Activated naive CD4-positive, alpha-beta T cell treated with anti-CD3 and anti-CD28 coated beads, Interleukin-2, amount 50 U/mL, for 16 hours (primary cell): ENCODE measurements around the gene YTHDF2.
"Not testable (repeated sequence)": the region's sequence is repeated elsewhere in the genome, so short reads cannot be mapped to it uniquely, and the experiment has no call there.

Experiments
- DNase-seq: peaks from one replicate; pipeline ENCODE4 v3.0.0-alpha.2; 2020

YTHDF2 gene

GRCh38 chr1:28761189-28761588 is 24.4 kb downstream of the YTHDF2 start:
- DNase-seq = no peak

- DNase-seq = no peak
These were observed 29.9 kb downstream of the YTHDF2 start for GRCh38 chr1:28766532-28767183.

- no peak for DNase-seq
These were observed 33.9 kb downstream of the YTHDF2 start for GRCh38 chr1:28770601-28771165.

GRCh38 chr1:28771921-28772320 is 35.2 kb downstream of the YTHDF2 start:
- DNase-seq = not testable (repeated sequence)

GRCh38 chr1:28773105-28773504 is 36.4 kb downstream of the YTHDF2 start:
- no peak for DNase-seq

GRCh38 chr1:28775121-28775942 is 38.6 kb downstream of the YTHDF2 start:
- peak; percentile 51 for DNase-seq

GRCh38 chr1:28776341-28776740 is 39.6 kb downstream of the YTHDF2 start:
- no peak for DNase-seq

GRCh38 chr1:28778021-28778420 is 41.3 kb downstream of the YTHDF2 start:
- DNase-seq = no peak

- DNase-seq = no peak
These were observed 43.1 kb downstream of the YTHDF2 start for GRCh38 chr1:28779751-28780408.

GRCh38 chr1:28781305-28781704 is 44.6 kb downstream of the YTHDF2 start:
- no peak for DNase-seq

- no peak for DNase-seq
These were observed 45.3 kb downstream of the YTHDF2 start for GRCh38 chr1:28782011-28782410.

GRCh38 chr1:28783363-28783762 is 46.6 kb downstream of the YTHDF2 start:
- DNase-seq = no peak

- DNase-seq = no peak
These were observed 52.7 kb downstream of the YTHDF2 start for GRCh38 chr1:28789412-28789811.

GRCh38 chr1:28789816-28790215 is 53.1 kb downstream of the YTHDF2 start:
- DNase-seq = no peak

- no peak for DNase-seq
These were observed 53.8 kb downstream of the YTHDF2 start for GRCh38 chr1:28790377-28791035.

- DNase-seq = not testable (repeated sequence)
These were observed 55.2 kb downstream of the YTHDF2 start for GRCh38 chr1:28791929-28792328.

- DNase-seq = no peak
These were observed 55.9 kb downstream of the YTHDF2 start for GRCh38 chr1:28792644-28793121.

- DNase-seq = not testable (repeated sequence)
These were observed 57.8 kb downstream of the YTHDF2 start for GRCh38 chr1:28794582-28794981.

- DNase-seq = no peak
These were observed 59.8 kb downstream of the YTHDF2 start for GRCh38 chr1:28796352-28797211.

GRCh38 chr1:28800324-28800723 is 63.6 kb downstream of the YTHDF2 start:
- DNase-seq = no peak

GRCh38 chr1:28801461-28801860 is 64.7 kb downstream of the YTHDF2 start:
- DNase-seq = no peak

GRCh38 chr1:28803051-28803450 is 66.3 kb downstream of the YTHDF2 start:
- no peak for DNase-seq
